SK-N-SH treated with all-trans-retinoic acid at 6 μM for 48 hours (cell line): Measurements from ENCODE around the gene KIAA0825.
A peak's percentile ranks its signal among the peaks of the same experiment; 100 is the strongest.

Experiments
- ATAC-seq: fragments of 200-7000 bp; cut with Tn5 transposase; 3 replicates; pipeline ENCODE4 v1.9.1; 2020; ENCODE audit warnings: mild to moderate bottlenecking, moderate library complexity
- ARNTL ChIP-seq: fragments of 450-650 bp; formaldehyde crosslinking; IDR thresholded peaks from 2 replicates; pipeline ENCODE4 v1.5.0; 2020; ENCODE audit warnings: low read depth, mild to moderate bottlenecking, moderate library complexity, borderline replicate concordance
- BACH2 ChIP-seq: fragments of 250-450 bp; sonication (Bioruptor Pico); IDR thresholded peaks from 2 replicates; pipeline ENCODE4 v1.9.0; 2021; ENCODE audit warnings: mild to moderate bottlenecking, borderline replicate concordance
- ESRRG ChIP-seq: fragments of 250-450 bp; sonication (Bioruptor Pico); IDR thresholded peaks from 2 replicates; pipeline ENCODE4 v1.6.1; 2021; ENCODE audit warnings: mild to moderate bottlenecking
- GLIS3 ChIP-seq: fragments of 250-450 bp; sonication (Bioruptor Pico); IDR thresholded peaks from 2 replicates; pipeline ENCODE4 v1.5.0; 2020; ENCODE audit warnings: mild to moderate bottlenecking, moderate library complexity
- OSR1 ChIP-seq: fragments of 250-450 bp; sonication (Bioruptor Pico); IDR thresholded peaks from 2 replicates; pipeline ENCODE4 v1.8.0; 2022; ENCODE audit warnings: moderate library complexity, mild to moderate bottlenecking, inconsistent platforms
- PATZ1 ChIP-seq: fragments of 250-450 bp; sonication (Bioruptor Pico); IDR thresholded peaks from 2 replicates; pipeline ENCODE4 v1.8.0; 2020; ENCODE audit warnings: mild to moderate bottlenecking, moderate library complexity, borderline replicate concordance
- POU6F1 ChIP-seq: fragments of 250-450 bp; sonication (Bioruptor Pico); IDR thresholded peaks from 2 replicates; pipeline ENCODE4 v1.8.0; 2021; ENCODE audit warnings: low read depth, mild to moderate bottlenecking, moderate library complexity, borderline replicate concordance
- PPARA ChIP-seq: fragments of 250-450 bp; sonication (Bioruptor Pico); IDR thresholded peaks from 2 replicates; pipeline ENCODE4 v1.5.0; 2020; ENCODE audit warnings: mild to moderate bottlenecking, borderline replicate concordance
- RARB ChIP-seq: fragments of 250-450 bp; sonication (Bioruptor Pico); IDR thresholded peaks from 2 replicates; pipeline ENCODE4 v1.8.0; 2021; ENCODE audit warnings: mild to moderate bottlenecking, moderate library complexity
- SNAI2 ChIP-seq: fragments of 250-450 bp; sonication (Bioruptor Pico); IDR thresholded peaks from 2 replicates; pipeline ENCODE4 v1.5.0; 2020; ENCODE audit warnings: mild to moderate bottlenecking, moderate library complexity
- TCF4 ChIP-seq: fragments of 250-450 bp; sonication (Bioruptor Pico); IDR thresholded peaks from 2 replicates; pipeline ENCODE4 v1.8.0; 2021; ENCODE audit warnings: mild to moderate bottlenecking, moderate library complexity, borderline replicate concordance
- ZC3H10 ChIP-seq: fragments of 250-450 bp; sonication (Bioruptor Pico); IDR thresholded peaks from 2 replicates; pipeline ENCODE4 v1.5.1; 2021; ENCODE audit warnings: mild to moderate bottlenecking, moderate library complexity
- ZFP3 ChIP-seq: fragments of 250-450 bp; sonication (Bioruptor Pico); IDR thresholded peaks from 2 replicates; pipeline ENCODE4 v1.5.0; 2020; ENCODE audit warnings: mild to moderate bottlenecking, moderate library complexity
- ZFP30 ChIP-seq: fragments of 450-650 bp; formaldehyde crosslinking; IDR thresholded peaks from 2 replicates; pipeline ENCODE4 v1.5.0; 2022; ENCODE audit warnings: mild to moderate bottlenecking, moderate library complexity
- ZNF70 ChIP-seq: fragments of 450-650 bp; formaldehyde crosslinking; IDR thresholded peaks from 2 replicates; pipeline ENCODE4 v1.5.0; 2020; ENCODE audit warnings: mild to moderate bottlenecking, moderate library complexity
- ZNF8 ChIP-seq: fragments of 450-650 bp; formaldehyde crosslinking; IDR thresholded peaks from 2 replicates; pipeline ENCODE4 v1.5.0; 2020; ENCODE audit warnings: mild to moderate bottlenecking, moderate library complexity
- TF ChIP-seq, protein P1 (sequence below): fragments of 250-450 bp; sonication (Bioruptor Pico); IDR thresholded peaks from 2 replicates; pipeline ENCODE4 v1.5.1; 2020; ENCODE audit warnings: low read depth, mild to moderate bottlenecking, moderate library complexity

Gene KIAA0825

GRCh38 chr5:94618029-94618492 lies 343 bp downstream of the KIAA0825 start:
- peak; percentile 73 for ATAC-seq
- TF ChIP-seq, protein P1, sequence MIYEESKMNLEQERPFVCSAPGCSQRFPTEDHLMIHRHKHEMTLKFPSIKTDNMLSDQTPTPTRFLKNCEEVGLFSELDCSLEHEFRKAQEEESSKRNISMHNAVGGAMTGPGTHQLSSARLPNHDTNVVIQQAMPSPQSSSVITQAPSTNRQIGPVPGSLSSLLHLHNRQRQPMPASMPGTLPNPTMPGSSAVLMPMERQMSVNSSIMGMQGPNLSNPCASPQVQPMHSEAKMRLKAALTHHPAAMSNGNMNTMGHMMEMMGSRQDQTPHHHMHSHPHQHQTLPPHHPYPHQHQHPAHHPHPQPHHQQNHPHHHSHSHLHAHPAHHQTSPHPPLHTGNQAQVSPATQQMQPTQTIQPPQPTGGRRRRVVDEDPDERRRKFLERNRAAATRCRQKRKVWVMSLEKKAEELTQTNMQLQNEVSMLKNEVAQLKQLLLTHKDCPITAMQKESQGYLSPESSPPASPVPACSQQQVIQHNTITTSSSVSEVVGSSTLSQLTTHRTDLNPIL = no peak
- TF ChIP-seq RARB (CRISPR knock-in tag) = no peak
- no peak for TF ChIP-seq ZNF8 (CRISPR knock-in tag)
- TF ChIP-seq ZNF70 = peak; percentile 78
- TF ChIP-seq, all 23 proteins: peak for 1

DNA sequence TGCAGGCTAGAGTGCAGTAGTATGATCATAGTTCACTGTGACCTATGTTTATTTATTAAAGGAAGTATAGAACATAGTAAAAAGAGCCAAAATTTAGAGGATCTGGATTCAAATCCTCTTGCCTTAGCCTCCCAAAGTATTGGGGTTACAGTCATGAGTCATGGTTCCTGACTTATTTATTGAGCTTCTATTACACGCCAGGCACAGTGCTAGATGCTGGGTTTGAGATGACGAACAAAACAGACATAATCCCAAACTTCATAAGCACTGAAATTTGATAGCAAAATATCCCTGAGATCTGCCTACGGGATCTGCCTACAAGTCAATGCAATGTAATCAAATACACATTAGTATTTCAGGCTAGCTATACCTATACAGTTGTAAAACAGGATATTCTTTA lies 2.5 kb downstream of the KIAA0825 start:
- ATAC-seq = no peak
- TF ChIP-seq ESRRG (CRISPR knock-in tag) (no peak), PPARA (CRISPR knock-in tag) (no peak), ZNF70 (no peak), RARB (CRISPR knock-in tag) (no peak), GLIS3 (CRISPR knock-in tag) (no peak), OSR1 (no peak), PATZ1 (CRISPR knock-in tag) (no peak), ZFP30 (no peak), SNAI2 (CRISPR knock-in tag) (no peak), TCF4 (CRISPR knock-in tag) (no peak), POU6F1 (CRISPR knock-in tag) (no peak)
- TF ChIP-seq, all 23 proteins: peak for 0

DNA sequence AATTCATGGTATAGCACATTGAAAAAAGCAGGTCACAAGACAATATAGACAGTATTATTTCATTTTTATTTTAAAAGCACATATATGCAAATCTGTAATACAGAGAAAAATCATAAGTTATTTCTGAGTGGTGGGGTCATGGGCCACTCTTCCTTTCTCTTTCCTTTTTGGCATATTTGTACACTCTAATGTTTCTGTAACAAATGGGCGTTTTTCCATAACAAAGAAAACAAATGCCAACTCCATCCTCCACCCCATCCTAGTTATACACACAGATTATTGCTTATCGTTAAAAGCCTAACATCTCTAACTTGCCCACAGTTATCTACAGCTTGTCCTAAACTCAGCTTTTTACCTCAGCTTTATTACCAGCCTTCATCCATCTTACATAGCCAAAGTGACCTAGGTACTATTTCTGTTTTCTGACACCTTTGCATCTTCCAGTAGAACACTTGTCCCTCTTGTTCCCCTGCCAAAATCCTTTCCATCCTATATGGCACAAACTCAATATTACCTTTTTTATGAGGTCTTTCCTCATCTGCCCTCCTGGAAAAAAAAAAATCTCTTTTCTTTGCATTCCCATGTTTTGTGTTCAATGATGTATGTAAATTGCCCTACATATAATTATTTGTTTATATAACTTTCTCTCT lies 4.1 kb downstream of the KIAA0825 start:
- TF ChIP-seq OSR1 = no peak
- no peak for TF ChIP-seq PPARA (CRISPR knock-in tag)
- TF ChIP-seq, all 23 proteins: peak for 0
- ATAC-seq = no peak

DNA sequence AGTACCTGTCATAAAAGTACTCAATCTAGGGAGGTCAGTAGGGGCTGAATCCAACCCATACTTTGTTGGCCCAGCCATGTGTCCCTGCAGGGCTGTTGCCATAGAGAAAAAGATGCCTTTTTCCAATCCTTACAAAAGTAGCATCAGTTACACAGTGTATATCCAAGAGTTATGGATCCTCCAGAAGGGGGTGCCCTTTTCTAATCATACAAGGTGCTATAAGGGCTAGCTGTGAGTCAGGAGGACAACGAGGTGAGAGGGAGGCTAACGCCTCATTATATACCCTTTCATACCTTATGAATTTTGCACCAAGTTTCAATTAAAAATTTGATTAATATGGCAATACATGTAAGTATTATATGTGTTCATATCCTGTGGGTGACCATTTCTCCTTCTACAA lies 4.8 kb downstream of the KIAA0825 start:
- TF ChIP-seq RARB (CRISPR knock-in tag) (no peak), ZFP30 (no peak), ARNTL (no peak), SNAI2 (CRISPR knock-in tag) (no peak), GLIS3 (CRISPR knock-in tag) (no peak), ZFP3 (CRISPR knock-in tag) (no peak)
- TF ChIP-seq, protein P1 = no peak
- no peak for ATAC-seq

DNA sequence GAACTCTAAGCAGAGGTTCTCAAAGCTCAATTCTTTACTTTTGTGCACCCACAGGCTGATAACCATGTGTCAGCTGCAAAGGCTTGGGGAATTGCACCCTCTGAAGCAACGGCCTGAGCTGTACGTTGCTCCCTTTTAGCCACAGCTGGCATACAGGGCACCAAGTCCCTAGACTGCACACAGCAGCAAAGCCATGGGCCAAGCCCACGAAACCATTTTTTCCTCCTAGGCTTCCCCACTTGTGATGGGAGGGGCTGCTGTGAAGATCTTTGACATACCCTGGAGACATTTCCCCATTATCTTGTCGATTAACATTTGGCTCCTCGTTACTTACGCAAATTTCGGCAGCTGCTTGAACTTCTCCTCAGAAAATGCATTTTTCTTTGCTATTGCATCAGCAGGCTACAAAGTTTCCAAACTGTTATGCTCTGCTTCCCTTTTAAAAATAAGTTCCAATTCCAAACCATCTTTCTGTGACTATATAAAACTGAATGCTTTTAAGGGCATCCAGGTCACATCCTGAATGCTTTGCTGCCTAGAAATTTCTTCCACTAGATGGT lies 23.0 kb downstream of the KIAA0825 start:
- TF ChIP-seq ZC3H10 (no peak), BACH2 (CRISPR knock-in tag) (no peak), ESRRG (CRISPR knock-in tag) (no peak), ZNF70 (no peak), SNAI2 (CRISPR knock-in tag) (no peak), PPARA (CRISPR knock-in tag) (no peak)
- TF ChIP-seq, protein P1 = no peak

More for the DNA sequence above, 23.0 kb downstream of the KIAA0825 start:
- no peak for ATAC-seq
